Spleen (tissue), 7 donors: Measurements from ENCODE around the gene TPST1.

Experiments used
- POLR2A ChIP-seq, 3 donors: fragments of 450-650 bp; IDR thresholded peaks; one replicate each; pipeline ENCODE4 v1.5.1; 2017; ENCODE audit warnings: antibody characterized with exemption in 3 of 3, mild to moderate bottlenecking in 1 of 3
- TF ChIP-seq, protein P1 (sequence below), 11 experiments: fragments of 200-600 bp in 7 of 11; fragments of 450-650 bp in 4 of 11; sonication (generic) in 4 of 11; IDR thresholded peaks in 8 of 11; conservative IDR thresholded peaks in 3 of 11; 1 replicate in 7 of 11; 2 replicates in 4 of 11; pipeline versions ENCODE4 v1.4.0 to v1.8.0; 2016 to 2021; ENCODE audit warnings: antibody characterized with exemption in 11 of 11, inconsistent platforms in 4 of 11, mild to moderate bottlenecking in 1 of 11
- donor health status: DM: no; HTN: no; CAD: no; lungs with moderate emphysema.
- donor health status: DM: no; HTN: no; CAD: no.
- donor health status: DM: no; HTN: no; CAD: no.

DNA sequence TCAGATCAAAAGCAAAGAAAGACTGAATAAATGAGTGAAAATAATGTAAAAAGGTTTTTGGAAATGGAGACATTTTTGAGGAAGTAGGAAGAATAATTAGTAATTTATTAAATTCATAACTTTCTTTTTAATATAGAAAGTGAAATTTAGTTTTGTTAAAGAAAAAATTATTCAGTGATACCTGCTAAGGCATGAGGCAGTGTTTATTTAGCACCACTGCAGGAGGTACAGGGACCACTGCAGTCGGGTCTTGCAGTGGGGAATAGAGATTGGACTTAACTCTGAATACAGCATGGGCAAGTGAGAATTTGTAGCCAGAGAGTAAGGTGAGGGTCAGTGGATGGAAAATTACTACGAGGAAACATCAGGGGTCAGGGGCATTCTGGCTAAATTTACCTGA lies 39.9 kb downstream of the TPST1 start:
- TF ChIP-seq, protein P1, sequence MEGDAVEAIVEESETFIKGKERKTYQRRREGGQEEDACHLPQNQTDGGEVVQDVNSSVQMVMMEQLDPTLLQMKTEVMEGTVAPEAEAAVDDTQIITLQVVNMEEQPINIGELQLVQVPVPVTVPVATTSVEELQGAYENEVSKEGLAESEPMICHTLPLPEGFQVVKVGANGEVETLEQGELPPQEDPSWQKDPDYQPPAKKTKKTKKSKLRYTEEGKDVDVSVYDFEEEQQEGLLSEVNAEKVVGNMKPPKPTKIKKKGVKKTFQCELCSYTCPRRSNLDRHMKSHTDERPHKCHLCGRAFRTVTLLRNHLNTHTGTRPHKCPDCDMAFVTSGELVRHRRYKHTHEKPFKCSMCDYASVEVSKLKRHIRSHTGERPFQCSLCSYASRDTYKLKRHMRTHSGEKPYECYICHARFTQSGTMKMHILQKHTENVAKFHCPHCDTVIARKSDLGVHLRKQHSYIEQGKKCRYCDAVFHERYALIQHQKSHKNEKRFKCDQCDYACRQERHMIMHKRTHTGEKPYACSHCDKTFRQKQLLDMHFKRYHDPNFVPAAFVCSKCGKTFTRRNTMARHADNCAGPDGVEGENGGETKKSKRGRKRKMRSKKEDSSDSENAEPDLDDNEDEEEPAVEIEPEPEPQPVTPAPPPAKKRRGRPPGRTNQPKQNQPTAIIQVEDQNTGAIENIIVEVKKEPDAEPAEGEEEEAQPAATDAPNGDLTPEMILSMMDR (IDR thresholded peaks at IDR 0.05 in 8 of 11, conservative IDR thresholded peaks at IDR 0.05 in 3 of 11): no peak
- TF ChIP-seq POLR2A (IDR thresholded peaks at IDR 0.05): no peak
